ENCODE results near the gene SOST. TPM values are rescaled to one million over a fixed set of nuclear protein-coding genes. Genes with fewer than 3 reads are reported as not detected.

SOST gene
- total and polyA plus RNA-seq, 4 donors, result 0.17 to 1.5 (median 0.58) TPM

DNA sequence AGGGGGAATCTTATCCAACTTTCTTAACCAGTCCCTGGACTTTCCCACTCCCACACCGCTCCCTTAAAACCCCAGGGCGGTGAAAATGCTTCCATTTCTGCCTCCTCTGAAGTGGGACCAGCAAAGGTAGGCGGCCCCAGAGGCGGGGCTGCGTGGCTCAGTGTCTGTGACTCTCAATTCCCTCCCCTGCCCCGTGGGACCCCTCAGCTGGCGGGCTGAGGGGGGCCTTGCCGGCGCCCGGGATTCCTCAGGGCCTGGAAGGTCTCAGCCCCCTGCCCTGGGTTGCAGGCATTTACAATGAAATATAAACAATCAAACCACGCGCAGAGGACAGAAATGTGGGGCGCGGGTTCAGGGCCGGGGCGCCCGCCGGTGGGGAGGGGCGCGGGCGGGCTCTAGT lies 3.6 kb downstream of the SOST start:
- Histone ChIP-seq H3K4me1 (ENCODE audit: control insufficient read depth, insufficient read depth, low read length) (peaks cover 12% of the 10 kb centered on the region), H3K27me3 (ENCODE audit: control insufficient read depth, insufficient read depth, low read length) (peaks cover 34% of the 10 kb centered on the region), H3K36me3 (ENCODE audit: control insufficient read depth, insufficient read depth, low read length) (no peaks in the 10 kb centered on the region), H3K9me3 (ENCODE audit: control insufficient read depth, insufficient read depth, low read length) (no peaks in the 10 kb centered on the region), H3K4me3 (ENCODE audit: low read depth, low read length) (no peak overlapping the region), H3K27ac (ENCODE audit: low read depth, low read length) (no peak overlapping the region)
- DNase-seq (ENCODE audit: low read depth in 4 of 6, low spot score in 6 of 6), result no peak
- WGBS (ENCODE audit: insufficient coverage), result 18% methylated on average over 19 of the region's 21 CpGs

DNA sequence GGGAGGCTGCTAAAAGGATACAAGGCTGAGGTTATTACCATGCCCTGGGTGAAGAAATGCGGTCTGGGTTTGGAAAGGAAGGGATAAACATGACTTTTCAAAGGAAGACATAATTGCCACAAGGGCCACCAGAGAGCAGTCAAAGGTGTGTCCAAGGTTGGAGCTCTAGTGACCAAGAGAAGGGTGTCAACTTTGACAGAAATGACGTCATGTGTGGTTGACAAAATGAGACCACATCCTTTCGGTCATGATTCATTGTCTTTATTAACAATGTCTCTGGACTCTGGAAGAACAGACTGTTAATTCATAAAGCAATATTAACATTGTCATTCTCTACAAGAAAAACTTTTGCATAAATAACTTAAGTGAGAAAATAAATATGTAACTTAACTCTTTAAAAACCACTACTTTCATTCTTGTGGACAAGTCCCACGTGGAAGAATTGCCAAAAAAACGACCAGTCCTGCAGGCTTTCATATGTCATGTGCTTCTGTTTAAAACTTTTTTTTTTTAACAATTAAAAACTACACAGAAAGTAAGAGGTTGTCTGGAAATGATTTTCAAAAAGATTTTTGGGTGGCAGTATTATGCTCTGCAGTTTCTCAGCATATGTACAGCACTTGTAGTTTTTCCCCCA lies 5.0 kb downstream of the SOST start:
- H3K4me3 ChIP-seq (ENCODE audit: low read depth, low read length), result no peak overlapping the region

DNA sequence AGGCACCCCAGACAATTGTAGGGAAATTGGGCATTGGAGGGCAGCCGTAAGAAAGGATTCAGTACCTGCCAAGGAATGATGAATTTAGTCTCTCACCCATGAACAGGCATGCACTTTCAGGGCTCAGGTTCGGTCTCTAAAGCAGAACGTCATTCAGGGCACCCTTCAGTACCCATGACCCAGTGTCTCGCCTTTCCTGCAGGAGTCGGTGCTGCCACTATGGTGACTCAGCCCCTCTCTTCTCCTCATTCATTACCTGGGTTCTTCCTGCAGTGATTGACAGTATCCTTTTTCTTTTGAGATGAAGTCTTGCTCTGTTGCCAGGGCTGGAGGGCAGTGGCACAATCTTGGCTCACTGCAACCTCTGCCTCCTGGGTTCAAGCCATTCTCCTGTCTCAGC lies 8.4 kb downstream of the SOST start:
- Histone ChIP-seq H3K27me3 (ENCODE audit: control insufficient read depth, insufficient read depth, low read length) (peaks cover 8% of the 10 kb centered on the region), H3K9me3 (ENCODE audit: control insufficient read depth, insufficient read depth, low read length) (no peaks in the 10 kb centered on the region), H3K36me3 (ENCODE audit: control insufficient read depth, insufficient read depth, low read length) (no peaks in the 10 kb centered on the region), H3K27ac (ENCODE audit: low read depth, low read length) (no peak overlapping the region), H3K4me3 (ENCODE audit: low read depth, low read length) (no peak overlapping the region), H3K4me1 (ENCODE audit: control insufficient read depth, insufficient read depth, low read length) (peaks cover 14% of the 10 kb centered on the region)
- DNase-seq (ENCODE audit: low read depth in 4 of 6, low spot score in 6 of 6), result no peak
- 75% methylated on average over 3 of the region's 5 CpGs for WGBS (ENCODE audit: insufficient coverage)

More for the DNA sequence above, 5.0 kb downstream of the SOST start:
- Histone ChIP-seq H3K27me3 (ENCODE audit: control insufficient read depth, insufficient read depth, low read length) (peaks cover 30% of the 10 kb centered on the region), H3K4me1 (ENCODE audit: control insufficient read depth, insufficient read depth, low read length) (peaks cover 10% of the 10 kb centered on the region), H3K9me3 (ENCODE audit: control insufficient read depth, insufficient read depth, low read length) (no peaks in the 10 kb centered on the region), H3K27ac (ENCODE audit: low read depth, low read length) (no peak overlapping the region), H3K36me3 (ENCODE audit: control insufficient read depth, insufficient read depth, low read length) (no peaks in the 10 kb centered on the region)
- whole genome bisulfite sequencing (ENCODE audit: insufficient coverage), result 91% methylated on average over 1 of the region's 5 CpGs
- no peak for DNase-seq (ENCODE audit: low read depth in 4 of 6, low spot score in 6 of 6)

DNA sequence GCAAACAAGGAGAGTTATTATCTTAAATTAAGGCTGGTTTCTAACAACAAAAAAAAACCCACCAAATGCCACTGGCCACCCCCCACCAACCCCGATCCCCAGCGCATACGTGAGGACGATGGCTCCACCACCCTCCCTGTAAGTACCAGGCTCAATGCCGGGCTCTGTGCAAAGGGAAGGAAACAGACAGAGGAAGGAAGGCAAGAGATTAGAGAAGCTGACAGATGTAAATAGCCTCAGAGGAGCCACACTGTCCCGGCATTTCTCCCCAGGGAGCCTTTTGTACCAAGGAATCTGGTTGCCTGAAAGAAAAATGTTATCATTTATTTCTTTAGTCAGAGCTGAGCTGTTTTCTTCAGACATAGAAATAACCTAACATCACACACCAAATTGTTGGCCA lies 13.1 kb downstream of the SOST start:
- DNase-seq (ENCODE audit: low read depth in 4 of 6, low spot score in 6 of 6), result peak in 2 of 6 donors; percentile 18 to 88
- Histone ChIP-seq H3K36me3 (ENCODE audit: control insufficient read depth, insufficient read depth, low read length) (no peaks in the 10 kb centered on the region), H3K9me3 (ENCODE audit: control insufficient read depth, insufficient read depth, low read length) (no peaks in the 10 kb centered on the region), H3K27ac (ENCODE audit: low read depth, low read length) (no peak overlapping the region), H3K27me3 (ENCODE audit: control insufficient read depth, insufficient read depth, low read length) (peaks cover 2% of the 10 kb centered on the region), H3K4me1 (ENCODE audit: control insufficient read depth, insufficient read depth, low read length) (peaks cover 13% of the 10 kb centered on the region), H3K4me3 (ENCODE audit: low read depth, low read length) (no peak overlapping the region)
- WGBS (ENCODE audit: insufficient coverage), result 0% methylated on average over 2 of the region's 6 CpGs

DNA sequence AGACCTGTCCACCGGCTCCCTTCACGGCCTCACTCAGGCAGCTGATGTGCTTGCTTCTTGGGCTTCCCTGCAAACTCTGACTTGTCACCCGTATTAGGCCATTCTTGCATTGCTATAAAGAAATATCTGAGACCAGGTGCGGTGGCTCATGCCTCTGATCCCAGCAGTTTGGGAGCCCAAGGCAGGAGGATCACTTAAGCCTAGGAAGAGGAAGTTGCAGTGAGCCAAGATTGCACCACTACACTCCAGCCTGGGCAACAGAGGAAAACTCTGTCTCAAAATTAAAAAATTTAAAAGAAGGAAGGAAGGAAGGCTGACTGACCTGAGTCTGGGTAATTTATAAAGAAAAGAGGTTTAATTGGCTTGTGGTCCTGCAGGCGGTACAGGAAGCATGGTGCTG lies 17.0 kb downstream of the SOST start:
- Histone ChIP-seq H3K27me3 (ENCODE audit: control insufficient read depth, insufficient read depth, low read length) (peaks cover 2% of the 10 kb centered on the region), H3K36me3 (ENCODE audit: control insufficient read depth, insufficient read depth, low read length) (no peaks in the 10 kb centered on the region), H3K27ac (ENCODE audit: low read depth, low read length) (no peak overlapping the region), H3K4me1 (ENCODE audit: control insufficient read depth, insufficient read depth, low read length) (peaks cover 13% of the 10 kb centered on the region), H3K9me3 (ENCODE audit: control insufficient read depth, insufficient read depth, low read length) (no peaks in the 10 kb centered on the region), H3K4me3 (ENCODE audit: low read depth, low read length) (no peak overlapping the region)
- no peak for DNase-seq (ENCODE audit: low read depth in 4 of 6, low spot score in 6 of 6)
- 95% methylated on average over 5 of the region's 5 CpGs for WGBS (ENCODE audit: insufficient coverage)

DNA sequence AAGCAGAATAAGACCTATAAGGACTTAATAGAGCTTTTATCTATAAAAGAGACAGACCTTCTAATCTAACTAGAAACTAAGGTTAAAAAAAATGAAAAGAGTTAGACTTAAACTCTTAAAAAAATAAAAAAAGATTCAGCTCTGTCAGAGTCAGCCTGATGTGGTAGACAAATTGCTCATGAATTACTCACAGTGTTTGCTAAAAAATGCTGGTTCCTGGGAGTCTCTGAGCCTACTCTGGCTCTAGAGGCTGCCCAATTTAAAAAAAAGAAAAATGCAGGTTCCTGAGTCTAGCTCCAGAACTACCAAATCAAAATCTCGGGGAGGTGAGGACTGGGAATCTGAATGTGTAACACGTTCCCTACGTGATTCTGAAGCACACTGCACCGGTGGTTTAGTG lies 18.1 kb downstream of the SOST start:
- WGBS (ENCODE audit: insufficient coverage), result 54% methylated on average over 3 of the region's 4 CpGs
- Histone ChIP-seq H3K27ac (ENCODE audit: low read depth, low read length) (no peak overlapping the region), H3K4me1 (ENCODE audit: control insufficient read depth, insufficient read depth, low read length) (peaks cover 7% of the 10 kb centered on the region), H3K4me3 (ENCODE audit: low read depth, low read length) (no peak overlapping the region), H3K36me3 (ENCODE audit: control insufficient read depth, insufficient read depth, low read length) (no peaks in the 10 kb centered on the region), H3K9me3 (ENCODE audit: control insufficient read depth, insufficient read depth, low read length) (no peaks in the 10 kb centered on the region), H3K27me3 (ENCODE audit: control insufficient read depth, insufficient read depth, low read length) (no peaks in the 10 kb centered on the region)
- no peak for DNase-seq (ENCODE audit: low read depth in 4 of 6, low spot score in 6 of 6)

DNA sequence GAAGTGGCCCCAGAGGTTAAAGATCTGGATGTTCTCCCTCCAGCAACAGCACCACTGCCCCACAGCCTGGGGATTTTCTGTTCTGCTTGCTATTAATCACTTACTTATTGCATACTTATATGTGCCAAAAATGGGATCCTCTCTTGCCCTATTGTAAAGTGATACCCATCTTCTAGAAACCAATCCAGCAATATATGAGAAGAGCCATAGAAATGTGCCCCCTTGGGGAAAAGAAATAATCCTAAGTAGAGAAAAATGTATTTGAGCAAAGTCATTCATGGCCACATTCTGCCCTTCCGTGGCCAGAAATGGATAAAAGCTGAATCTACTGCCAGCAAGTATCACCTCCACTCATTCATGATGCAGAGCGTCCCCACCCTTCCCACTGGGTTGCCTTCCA lies 20.9 kb downstream of the SOST start:
- WGBS (ENCODE audit: insufficient coverage), result 85% methylated on average over 2 of the region's 2 CpGs
- Histone ChIP-seq H3K4me1 (ENCODE audit: control insufficient read depth, insufficient read depth, low read length) (no peaks in the 10 kb centered on the region), H3K36me3 (ENCODE audit: control insufficient read depth, insufficient read depth, low read length) (no peaks in the 10 kb centered on the region), H3K27ac (ENCODE audit: low read depth, low read length) (no peak overlapping the region), H3K27me3 (ENCODE audit: control insufficient read depth, insufficient read depth, low read length) (no peaks in the 10 kb centered on the region), H3K9me3 (ENCODE audit: control insufficient read depth, insufficient read depth, low read length) (no peaks in the 10 kb centered on the region), H3K4me3 (ENCODE audit: low read depth, low read length) (no peak overlapping the region)
- DNase-seq (ENCODE audit: low read depth in 4 of 6, low spot score in 6 of 6), result no peak

DNA sequence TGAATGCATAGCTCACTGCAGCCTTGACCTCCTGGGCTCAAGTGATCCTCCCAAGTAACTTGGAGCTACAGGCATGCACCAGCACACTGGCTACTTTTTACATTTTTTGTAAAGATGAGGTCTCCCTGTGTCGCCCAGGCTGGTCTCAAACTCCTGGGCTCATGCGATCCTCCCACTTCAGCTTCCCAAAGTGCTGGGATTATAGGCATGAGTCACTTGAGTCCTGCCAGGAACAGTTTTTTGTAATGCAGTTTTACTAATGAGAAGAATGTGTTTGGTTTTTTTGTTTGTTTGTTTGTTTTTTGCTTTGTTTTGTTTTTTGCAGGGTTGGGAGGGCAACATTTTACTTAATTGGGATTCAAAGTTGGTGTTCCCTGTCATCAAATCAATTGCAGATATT lies 22.2 kb downstream of the SOST start:
- H3K27me3 ChIP-seq (ENCODE audit: control insufficient read depth, insufficient read depth, low read length), result no peaks in the 10 kb centered on the region
- 94% methylated on average over 2 of the region's 2 CpGs for WGBS (ENCODE audit: insufficient coverage)
- H3K27ac ChIP-seq (ENCODE audit: low read depth, low read length), result no peak overlapping the region
- H3K4me3 ChIP-seq (ENCODE audit: low read depth, low read length), result no peak overlapping the region
- no peaks in the 10 kb centered on the region for H3K4me1 ChIP-seq (ENCODE audit: control insufficient read depth, insufficient read depth, low read length)
- no peak for DNase-seq (ENCODE audit: low read depth in 4 of 6, low spot score in 6 of 6)
- H3K36me3 ChIP-seq (ENCODE audit: control insufficient read depth, insufficient read depth, low read length), result no peaks in the 10 kb centered on the region
- no peaks in the 10 kb centered on the region for H3K9me3 ChIP-seq (ENCODE audit: control insufficient read depth, insufficient read depth, low read length)

DNA sequence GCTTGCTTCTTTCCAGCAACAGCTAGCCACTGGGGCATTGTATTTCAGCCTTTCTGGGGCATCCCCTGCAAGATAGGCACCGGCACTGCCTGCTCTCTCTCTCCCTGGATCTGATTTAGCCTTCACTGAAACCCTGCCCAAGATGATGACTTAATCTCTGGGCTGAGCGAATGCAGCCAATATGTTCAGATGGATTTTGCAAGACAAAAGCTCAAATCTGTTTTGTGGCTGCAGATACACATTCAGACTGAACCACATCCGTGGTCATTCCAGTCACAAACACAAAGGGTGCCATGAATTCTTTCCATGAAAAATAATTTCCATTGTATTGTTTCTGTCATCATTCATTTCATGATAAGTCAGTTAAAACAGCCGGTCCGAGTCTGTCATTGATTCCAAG lies 24.2 kb downstream of the SOST start:
- H3K4me3 ChIP-seq (ENCODE audit: low read depth, low read length), result no peak overlapping the region
- no peaks in the 10 kb centered on the region for H3K9me3 ChIP-seq (ENCODE audit: control insufficient read depth, insufficient read depth, low read length)
- H3K36me3 ChIP-seq (ENCODE audit: control insufficient read depth, insufficient read depth, low read length), result no peaks in the 10 kb centered on the region
- H3K4me1 ChIP-seq (ENCODE audit: control insufficient read depth, insufficient read depth, low read length), result no peaks in the 10 kb centered on the region
- 59% methylated on average over 3 of the region's 5 CpGs for WGBS (ENCODE audit: insufficient coverage)
- H3K27me3 ChIP-seq (ENCODE audit: control insufficient read depth, insufficient read depth, low read length), result no peaks in the 10 kb centered on the region
- H3K27ac ChIP-seq (ENCODE audit: low read depth, low read length), result no peak overlapping the region
- no peak for DNase-seq (ENCODE audit: low read depth in 4 of 6, low spot score in 6 of 6)

DNA sequence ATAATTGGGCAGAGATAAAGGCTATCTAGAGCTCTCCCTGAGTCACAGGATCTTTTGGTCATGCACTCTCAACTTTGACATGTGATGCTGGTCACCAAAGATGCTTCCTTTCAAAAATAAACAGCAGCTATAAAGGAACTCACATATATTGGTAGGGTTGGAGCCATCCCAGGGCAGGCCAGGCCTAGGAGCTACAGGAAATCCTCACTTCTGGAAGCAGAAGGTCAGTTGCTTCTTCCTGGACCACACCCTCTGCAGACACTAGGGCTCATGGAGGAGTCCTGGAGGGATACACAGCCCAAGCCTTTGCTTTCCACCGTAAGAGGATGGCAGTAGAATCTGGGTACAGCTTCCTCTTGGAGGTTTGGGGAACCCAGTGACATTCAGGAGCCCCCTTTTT lies 24.6 kb downstream of the SOST start:
- Histone ChIP-seq H3K36me3 (ENCODE audit: control insufficient read depth, insufficient read depth, low read length) (no peaks in the 10 kb centered on the region), H3K4me1 (ENCODE audit: control insufficient read depth, insufficient read depth, low read length) (no peaks in the 10 kb centered on the region), H3K27me3 (ENCODE audit: control insufficient read depth, insufficient read depth, low read length) (no peaks in the 10 kb centered on the region), H3K9me3 (ENCODE audit: control insufficient read depth, insufficient read depth, low read length) (no peaks in the 10 kb centered on the region), H3K4me3 (ENCODE audit: low read depth, low read length) (no peak overlapping the region), H3K27ac (ENCODE audit: low read depth, low read length) (no peak overlapping the region)
- 100% methylated on average over 1 of the region's 1 CpG for WGBS (ENCODE audit: insufficient coverage)
- DNase-seq (ENCODE audit: low read depth in 4 of 6, low spot score in 6 of 6), result no peak
